ENCODE data around the gene HOXA1.
"Not testable (repeated sequence)": the region's sequence is repeated elsewhere in the genome, so short reads cannot be mapped to it uniquely, and the experiment has no call there.

Gene HOXA1

DNA sequence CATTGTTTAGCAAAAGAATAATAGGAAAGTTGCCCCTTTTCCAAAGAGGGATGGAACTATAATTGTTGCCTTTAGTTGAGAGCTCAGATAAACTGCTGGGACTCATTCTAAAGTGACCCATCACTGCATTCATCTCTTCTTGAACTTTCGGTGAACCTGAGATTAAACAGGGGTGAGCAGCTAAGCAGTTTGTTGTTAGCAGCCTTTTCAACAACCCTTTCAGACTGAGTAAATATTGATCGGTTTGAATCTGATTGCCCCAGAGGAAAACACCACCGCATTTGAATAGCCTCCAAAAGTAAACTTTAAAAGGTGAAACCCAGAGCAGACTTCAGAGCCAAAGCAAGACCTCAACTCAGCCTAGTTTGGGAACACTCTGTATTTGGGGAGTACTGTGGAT, 4.7 kb downstream of the HOXA1 start:
- DNase-seq: peak; percentile 4

DNA sequence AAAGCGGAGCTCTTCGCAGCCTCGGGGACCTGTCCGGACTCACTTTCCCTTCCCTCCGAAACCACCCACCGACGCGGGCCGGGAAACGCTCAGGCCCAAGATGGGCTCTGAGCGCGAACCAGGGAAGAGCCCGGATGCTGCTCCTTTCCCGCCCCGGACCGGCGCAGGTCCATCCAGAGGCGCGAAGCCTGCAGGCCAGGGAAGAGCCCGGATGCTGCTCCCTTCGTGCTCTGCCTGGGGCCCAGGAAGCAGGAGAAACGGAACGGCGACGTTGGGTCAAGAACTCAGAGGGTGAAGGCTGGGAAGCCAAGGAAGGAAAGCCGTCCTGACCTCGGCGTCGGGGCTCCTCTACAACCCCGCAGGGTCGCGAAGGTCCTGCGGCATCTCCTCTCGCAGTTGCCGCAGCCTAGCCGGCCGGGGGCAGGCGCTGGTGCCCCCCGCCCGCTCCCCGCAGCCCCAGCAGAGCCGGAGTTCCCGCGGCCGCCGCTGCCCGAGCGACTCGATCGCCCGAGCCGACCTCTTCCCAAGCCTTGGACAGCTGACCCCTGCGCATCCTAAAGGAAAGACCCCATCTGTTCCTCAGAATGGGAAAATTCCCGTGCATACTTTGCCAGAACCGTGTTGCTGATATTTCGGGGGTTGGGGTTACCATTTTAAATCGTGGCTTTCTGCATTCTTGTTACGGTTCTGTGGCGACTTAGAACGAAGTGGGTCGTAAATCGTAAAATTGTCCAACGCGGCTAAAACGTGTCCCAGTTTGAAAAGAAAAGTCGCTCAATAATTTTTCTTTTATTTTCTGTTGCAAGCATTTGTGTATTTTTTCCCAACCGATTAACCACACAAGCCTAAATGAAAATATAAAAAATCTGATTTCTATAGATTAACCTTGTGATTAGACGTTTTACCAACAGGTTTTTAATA, 7.5 kb downstream of the HOXA1 start:
- DNase-seq: no peak

DNA sequence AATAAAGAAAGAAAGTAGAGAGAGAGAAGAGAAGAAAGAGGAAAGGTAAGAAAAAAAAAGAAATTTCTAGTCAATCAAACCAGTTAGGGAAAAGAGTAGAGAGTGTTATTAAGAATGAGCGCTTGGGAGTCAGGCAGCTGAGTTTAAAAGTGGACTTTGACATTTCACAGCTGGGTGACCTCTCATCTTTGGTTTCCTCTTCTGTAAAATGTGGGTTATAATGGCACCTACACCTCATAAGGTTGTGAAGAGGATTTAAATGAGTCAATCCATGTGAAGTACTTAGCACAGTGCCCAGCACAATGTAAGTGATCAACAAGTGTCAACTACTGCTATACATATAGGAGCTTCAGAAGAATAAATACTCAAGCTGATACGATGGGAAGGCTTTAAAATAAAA, 12.2 kb downstream of the HOXA1 start:
- no peak for DNase-seq

DNA sequence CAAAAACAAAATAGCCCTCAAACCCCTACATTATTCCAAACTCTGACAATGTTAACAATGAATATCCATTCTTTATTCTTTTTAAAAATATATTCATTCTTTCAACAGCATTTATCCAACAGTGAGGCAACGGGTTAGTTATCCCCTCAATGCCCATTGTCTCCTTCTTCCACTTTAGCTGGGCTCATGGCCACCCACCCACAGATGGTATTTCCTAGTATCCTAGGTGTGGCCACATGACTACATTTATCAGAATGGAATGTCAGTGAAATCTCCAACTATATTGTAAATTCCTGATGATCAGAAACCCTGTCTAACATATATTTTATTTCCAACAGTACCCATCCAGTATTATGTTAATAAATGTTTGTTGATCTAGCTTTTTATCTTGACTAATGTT, 13.6 kb downstream of the HOXA1 start:
- no peak for DNase-seq

DNA sequence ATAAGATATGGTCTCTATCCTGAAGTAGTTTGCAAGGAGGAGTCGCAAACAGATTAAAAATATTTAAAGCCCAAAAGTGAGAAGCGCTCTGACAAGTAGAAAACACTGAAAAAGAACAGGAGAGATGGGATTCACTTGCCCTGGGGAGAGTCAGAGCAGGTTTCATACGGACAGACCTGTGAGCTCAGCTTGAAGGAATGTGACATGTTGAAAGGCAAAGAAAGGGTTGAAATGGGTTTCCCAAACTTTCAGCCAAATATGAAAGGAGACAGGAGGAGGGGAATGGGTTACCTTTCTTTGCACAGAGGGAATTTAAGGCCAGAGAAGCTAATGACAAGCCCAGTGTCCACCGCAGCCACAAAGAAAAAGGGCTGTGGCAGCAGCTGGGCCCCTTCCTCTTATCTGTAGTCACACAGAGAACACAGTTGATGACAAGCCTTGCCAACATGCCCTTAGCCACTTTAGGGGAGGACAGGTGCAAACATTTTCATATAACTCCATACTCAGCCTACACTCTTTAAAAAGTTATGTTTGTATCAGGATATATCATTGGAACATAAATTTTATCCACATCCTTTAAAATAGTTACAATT, 14.9 kb downstream of the HOXA1 start:
- DNase-seq: no peak

DNA sequence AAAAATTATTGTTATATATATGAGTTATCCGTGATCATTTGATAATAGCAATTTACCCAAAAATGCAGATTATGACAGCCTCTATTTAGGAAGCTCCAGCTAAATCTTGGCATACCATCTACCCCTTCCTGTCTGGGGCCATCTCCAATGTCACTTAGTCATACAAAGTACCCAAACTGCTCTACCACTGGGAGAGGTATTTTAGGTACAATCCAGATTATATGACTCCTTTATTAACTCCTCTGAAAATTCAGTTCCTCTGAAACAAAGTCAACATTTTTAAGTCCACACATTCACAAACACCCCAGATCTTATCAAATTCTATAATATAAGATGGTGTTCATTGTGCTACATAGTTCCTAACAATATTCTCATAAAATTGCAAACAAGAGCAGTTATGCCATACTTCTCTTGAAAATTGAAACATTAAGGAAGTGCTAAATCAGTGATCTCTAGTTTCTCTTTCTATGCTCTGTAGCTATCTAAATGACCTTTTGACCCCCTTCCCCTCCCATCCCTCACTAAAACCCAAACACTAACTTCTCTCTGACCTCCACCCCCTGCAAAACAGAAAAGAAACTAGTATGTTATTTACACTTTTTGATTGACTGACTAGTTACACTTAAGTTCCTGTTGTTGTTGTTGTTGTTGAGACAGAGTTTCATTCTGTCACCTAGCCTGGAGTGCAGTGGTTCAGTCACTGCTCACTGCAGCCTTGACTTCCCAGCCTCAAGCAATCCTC, 16.4 kb downstream of the HOXA1 start:
- no peak for DNase-seq

DNA sequence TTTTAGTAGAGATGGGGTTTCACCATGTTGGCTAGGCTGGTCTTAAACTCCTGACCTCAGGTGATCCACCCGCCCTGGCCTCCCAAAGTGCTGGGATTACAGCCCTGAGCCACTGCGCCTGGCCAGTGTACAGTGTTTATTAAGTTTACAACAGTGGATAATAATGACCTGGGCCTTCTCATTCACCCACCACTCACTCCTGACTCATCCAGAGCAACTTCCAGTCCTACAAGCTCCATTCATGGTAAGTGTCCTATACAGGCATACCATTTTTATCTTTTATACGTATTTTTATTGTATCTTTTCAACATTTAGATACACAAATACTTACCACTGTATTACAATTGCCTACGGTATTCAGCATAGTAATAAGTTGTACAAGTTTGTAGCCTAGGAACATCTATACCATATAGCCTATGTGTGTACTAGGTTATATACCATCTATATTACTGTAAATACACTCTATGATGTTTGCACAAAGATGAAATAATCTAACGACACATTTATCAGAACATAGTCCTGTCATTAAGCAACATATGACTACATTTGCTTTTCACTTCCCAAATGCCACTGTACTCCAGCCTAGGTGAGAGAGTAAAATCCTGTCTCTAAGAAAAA, 17.1 kb downstream of the HOXA1 start:
- DNase-seq: no peak

DNA sequence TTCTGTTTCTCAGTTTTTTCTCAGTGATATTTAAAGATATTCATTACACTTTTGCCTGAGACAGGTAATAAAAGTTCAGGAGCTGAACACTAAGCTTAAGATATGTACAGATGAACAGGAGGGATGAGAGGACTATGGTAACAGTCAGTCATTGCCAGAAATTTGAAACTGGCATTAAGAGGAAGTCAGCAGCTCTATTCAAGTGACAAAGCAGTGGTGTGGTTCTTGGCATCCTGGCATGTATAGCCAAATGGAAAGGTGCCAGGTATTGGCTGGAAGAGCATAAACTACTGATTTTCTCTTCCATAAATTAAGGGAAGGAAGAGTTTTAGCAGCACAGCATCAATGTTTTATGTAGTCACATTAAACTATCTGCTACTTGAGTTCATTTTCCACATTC, 22.7 kb downstream of the HOXA1 start:
- peak; percentile 71 for DNase-seq

DNA sequence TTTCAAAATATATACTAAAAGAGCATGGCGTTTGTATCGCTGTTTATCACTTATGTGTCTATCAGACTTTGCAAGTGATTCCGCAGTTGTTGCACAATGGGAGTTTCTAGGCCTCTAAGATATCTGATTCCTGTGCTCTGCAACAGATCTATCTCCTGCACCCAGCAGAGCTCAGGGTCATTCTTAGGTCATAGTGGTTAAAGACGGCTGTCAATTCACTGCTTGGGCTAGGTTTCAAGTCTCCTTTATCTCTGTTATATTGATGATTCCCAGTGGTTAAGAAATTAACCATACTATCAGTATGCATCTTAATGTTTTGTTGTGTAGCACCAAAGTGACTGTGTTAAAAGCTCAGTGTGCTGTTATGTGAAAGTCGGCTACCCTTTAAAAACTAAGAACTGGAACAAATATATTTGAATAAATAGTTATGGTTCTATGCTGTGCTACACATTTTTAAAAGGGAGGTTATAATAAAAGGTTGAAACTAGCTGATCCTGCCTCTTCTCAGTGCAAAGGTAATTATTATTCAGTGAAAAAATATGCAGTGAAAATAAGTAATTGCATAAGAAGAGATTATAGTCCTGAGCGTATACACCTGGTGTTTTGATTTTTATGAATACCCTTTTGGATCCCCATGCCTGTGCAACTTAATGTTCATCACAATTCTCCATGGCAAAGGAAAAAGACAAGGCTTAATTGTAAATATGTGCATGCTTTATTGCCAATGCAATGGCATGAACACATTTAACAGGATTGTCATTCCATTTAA, 24.0 kb downstream of the HOXA1 start:
- no peak for DNase-seq

DNA sequence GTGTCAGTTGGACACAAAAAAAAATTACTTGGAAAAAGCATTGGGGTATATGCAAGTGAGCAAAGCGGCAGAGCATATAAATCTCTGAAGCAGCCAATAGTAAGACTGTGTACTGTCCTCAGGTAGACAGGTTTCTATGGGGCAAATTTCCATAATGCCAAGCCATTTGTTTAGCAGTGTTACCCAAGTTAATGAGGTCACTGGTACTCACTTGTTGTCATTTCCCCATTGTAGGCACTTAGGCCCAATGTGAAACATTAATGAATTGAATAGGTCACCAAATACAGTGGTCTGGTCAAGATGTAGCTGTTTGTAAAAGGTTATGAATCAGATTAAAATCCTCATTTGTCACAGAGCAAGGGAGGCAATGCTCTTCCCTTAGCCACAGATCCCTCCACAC, 27.5 kb downstream of the HOXA1 start:
- no peak for DNase-seq

DNA sequence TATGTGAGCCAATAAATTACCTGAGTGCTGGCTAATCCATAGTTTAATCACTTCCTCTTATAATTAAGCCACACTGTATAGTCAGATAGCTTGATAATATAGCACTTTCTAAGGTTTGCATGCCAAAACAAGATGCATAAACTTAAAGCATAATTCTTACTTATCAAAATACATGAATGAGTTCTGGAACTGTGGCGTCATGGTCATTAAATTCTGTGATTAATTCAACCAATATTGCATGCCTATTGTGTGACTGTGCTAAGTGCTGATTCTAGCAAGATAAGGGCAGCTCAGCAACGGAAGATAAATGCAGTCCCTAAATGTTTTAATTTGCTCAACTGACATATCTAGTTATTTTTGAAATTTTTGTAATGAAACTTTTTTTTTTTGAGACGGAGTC, 29.7 kb downstream of the HOXA1 start:
- DNase-seq: no peak

DNA sequence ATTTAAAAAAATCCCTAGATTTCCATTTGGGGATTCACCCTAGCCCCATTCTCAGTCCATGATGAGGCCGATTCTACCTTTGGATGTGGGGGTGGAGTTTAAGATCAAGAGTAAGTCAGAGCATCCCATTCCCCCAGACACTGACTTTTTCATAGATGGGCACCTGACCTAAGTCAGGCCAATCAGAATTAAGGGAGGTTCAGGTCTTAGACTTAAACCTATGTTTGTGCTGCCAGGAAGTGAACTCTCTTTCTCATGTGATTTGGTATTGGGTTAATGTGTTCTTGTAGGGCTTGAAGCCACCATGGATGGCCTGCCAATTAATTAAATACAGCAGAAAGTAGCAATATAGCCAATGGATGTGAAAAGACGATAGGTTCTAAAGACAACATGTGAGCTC, 30.1 kb downstream of the HOXA1 start:
- no peak for DNase-seq

DNA sequence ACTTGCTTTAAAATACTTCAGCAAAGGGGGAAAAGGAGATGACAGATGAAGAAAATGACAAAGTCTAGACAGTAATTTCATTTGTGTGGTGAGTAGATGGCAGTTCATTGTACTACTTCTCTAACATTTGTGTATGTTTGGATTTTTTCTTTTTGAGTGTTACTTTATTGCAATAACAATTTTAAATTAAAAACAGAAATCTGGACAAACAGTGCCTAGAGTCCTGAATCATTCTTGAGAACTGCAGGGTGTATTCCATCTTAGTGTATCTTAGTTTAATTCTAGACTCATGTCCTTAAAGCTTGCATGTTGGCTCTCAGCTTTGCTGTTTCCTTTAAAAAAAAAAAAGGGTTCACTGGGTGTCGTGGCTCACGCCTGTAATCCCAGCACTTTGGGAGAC, 31.1 kb downstream of the HOXA1 start:
- DNase-seq: no peak

DNA sequence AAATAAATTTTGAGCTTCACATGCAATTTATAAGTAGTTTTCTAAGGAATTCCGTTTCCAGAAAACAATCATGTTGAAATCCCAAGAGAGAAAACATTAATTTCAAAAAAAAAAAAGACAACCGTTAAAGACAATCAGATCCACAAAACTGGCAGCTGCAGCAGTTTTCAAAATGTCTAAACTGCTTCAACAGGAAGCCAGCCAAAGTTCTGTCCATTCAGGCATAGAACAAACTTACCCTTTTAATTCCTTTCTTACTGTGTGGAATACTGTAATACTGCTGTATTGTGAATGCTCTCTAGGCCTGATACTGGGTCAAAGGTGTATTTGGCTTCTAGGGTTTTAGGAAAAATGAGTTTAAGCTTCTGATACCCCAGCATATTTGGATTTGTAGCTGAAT, 31.6 kb downstream of the HOXA1 start:
- no peak for DNase-seq

DNA sequence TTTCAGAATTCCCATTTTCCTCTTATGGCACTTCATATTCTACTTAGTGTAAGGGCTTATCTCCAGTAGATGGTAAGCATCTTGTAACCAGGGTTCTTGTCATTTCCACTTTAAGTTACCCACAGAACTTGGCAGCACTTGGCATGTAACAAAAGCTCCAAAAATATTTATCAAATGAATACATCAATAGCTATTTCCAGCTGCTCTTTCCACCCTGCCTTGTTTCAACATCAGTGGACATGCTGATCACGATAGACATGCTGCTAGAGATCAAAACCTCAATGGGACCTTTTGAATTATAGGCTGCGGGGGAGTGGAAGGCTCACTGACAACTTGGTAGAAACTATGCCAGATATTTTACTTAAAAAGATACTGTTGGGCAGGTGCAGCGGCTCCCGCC, 32.9 kb downstream of the HOXA1 start:
- DNase-seq: no peak

DNA sequence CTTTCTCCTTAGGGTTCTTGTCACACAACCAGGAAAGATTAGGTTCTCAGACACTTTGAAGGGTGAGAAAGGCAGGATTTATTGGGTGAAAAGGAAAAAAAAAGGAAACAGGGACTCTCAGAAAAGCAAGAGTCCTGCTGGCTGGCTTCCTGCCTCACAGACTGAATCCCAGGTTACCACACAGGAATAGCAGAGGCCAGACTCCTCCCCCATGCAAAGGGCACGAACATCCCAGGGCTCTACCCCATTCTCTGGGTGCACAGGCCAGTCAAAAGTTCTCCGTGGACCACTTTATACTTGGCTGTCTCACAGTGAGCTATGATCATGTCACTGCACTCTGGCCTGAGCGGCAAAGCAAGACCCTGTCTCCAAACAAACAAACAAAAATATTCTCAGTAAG, 42.6 kb downstream of the HOXA1 start:
- DNase-seq: no peak

DNA sequence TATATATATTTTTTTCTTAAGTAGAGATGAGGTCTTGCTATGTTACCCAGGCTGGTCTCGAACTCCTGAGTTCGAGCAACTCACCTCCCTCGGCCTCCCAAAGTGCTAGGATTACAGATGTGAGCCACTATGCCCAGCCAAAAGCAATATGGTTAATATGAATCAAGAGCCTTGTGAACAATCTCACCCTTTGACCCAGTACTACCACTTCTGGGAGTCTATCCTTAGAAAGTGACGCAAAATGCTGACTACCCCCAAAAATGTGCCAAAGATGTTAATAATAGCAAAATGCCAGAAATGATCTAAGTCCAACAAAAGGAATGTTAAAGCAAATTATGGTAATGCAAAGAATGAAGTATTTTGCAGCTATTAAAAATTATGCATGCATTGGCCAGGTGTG, 44.3 kb downstream of the HOXA1 start:
- DNase-seq: no peak

DNA sequence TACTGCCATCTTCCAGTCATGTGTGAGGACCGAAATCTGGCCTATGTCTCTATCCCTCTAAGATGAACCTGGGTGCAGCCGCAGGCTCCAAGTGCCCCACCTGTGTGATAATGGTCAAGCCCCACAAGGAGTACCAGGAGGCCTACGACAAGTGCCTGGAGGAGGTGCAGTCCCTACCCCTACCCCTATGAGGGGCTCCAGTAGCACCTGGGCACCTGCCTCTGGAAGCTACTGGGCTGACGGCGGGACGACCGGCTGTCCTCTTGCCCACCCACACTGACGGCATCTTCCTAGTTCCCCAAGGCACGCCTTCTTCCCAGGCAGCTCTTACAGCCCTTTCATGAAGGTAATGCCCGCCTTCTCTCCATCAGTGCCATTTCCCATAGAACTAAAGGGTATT, 47.4 kb downstream of the HOXA1 start:
- DNase-seq: no peak

DNA sequence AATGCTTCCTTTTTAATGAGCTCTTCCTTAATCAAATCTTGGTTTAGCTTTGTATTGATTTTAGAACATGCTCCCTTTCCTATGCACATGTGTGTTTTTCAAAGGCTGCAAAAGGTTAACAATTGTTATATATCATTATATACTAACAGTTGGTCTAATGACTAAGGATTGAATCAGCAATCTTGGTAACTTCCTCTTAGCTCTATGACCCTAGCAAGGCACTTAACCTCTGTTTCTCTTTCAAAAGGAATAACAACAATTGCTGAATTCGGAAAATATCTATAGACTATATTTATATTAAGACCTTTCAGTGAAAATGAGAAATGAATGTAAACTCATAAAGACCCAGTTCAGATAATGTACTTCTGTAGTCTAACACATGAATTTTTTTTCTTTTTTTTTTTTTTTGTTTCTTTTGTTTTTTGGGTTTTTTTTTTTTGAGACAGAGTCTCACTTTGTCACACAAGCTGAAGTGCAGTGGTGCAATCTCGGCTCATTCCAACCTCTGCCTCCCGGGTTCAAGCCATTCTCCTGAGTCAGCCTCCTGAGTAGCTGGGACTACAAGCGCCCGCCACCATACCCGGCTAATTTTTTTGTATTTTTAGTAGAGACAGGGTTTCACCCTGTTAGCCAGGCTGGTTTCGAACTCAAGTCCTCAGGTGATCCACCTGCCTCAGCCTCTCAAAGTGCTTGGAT, 48.8 kb downstream of the HOXA1 start:
- DNase-seq: no peak

DNA sequence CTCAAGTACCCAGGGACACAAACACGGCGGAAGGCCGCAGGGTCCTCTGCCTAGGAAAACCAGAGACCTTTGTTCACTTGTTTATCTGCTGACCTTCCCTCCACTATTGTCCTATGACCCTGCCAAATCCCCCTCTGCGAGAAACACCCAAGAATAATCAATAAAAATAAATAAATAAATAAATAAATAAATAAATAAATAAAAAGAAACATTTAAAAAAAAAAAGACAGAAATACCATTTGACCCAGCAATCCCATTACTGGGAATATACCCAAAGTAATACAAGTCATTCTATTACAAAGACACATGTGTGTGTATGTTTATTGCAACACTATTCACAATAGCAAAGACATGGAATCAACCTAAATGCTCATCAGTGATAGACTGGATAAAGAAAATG, 49.8 kb downstream of the HOXA1 start:
- DNase-seq: not testable (repeated sequence)

DNA sequence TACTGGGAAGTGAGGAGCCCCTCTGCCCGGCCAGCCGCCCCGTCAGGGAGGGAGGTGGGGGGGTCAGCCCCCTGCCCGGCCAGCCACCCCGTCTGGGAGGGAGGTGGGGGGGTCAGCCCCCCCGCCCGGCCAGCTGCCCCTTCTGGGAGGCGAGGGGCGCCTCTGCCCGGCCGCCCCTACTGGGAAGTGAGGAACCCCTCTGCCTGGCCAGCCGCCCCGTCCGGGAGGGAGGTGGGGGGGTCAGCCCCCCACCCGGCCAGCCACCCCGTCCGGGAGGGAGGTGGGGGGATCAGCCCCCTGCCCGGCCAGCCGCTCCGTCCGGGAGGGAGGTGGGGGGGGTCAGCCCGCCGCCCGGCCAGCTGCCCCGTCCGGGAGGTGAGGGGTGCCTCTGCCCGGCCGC, 50.7 kb downstream of the HOXA1 start:
- not testable (repeated sequence) for DNase-seq
